OCI-LY1 (cell line): ENCODE data around the gene PBX1.

ENCODE experiments used
- EZH2 ChIP-seq: fragments of 200-600 bp; sonication (generic), shearing (Covaris generic); IDR thresholded peaks from 2 replicates; pipeline ENCODE4 v1.8.0; 2017; ENCODE audit warnings: borderline replicate concordance, mixed run types, mild to moderate bottlenecking, antibody characterized with exemption, low read length, moderate library complexity, mixed read lengths
- TF ChIP-seq, protein P1 (sequence below): fragments of 200-600 bp; sonication (generic), shearing (Covaris generic); IDR thresholded peaks from 2 replicates; pipeline ENCODE4 v1.5.1; 2017; ENCODE audit warnings: mild to moderate bottlenecking, antibody characterized with exemption, low read length, moderate library complexity, mixed read lengths

GRCh38 chr1:164635803-164636731 is 77.1 kb downstream of the PBX1 start:
- TF ChIP-seq, protein P1, sequence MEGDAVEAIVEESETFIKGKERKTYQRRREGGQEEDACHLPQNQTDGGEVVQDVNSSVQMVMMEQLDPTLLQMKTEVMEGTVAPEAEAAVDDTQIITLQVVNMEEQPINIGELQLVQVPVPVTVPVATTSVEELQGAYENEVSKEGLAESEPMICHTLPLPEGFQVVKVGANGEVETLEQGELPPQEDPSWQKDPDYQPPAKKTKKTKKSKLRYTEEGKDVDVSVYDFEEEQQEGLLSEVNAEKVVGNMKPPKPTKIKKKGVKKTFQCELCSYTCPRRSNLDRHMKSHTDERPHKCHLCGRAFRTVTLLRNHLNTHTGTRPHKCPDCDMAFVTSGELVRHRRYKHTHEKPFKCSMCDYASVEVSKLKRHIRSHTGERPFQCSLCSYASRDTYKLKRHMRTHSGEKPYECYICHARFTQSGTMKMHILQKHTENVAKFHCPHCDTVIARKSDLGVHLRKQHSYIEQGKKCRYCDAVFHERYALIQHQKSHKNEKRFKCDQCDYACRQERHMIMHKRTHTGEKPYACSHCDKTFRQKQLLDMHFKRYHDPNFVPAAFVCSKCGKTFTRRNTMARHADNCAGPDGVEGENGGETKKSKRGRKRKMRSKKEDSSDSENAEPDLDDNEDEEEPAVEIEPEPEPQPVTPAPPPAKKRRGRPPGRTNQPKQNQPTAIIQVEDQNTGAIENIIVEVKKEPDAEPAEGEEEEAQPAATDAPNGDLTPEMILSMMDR = no peak
- TF ChIP-seq EZH2 = no peak
